NCI-H774 (cell line): ENCODE results near the gene IFI6.
"Not testable (repeated sequence)": the region's sequence is repeated elsewhere in the genome, so short reads cannot be mapped to it uniquely, and the experiment has no call there.

Source experiments
- DNase-seq: peaks from one replicate; lab custom pipeline; 2025; lab: John Stamatoyannopoulos, UW

IFI6 gene

DNA sequence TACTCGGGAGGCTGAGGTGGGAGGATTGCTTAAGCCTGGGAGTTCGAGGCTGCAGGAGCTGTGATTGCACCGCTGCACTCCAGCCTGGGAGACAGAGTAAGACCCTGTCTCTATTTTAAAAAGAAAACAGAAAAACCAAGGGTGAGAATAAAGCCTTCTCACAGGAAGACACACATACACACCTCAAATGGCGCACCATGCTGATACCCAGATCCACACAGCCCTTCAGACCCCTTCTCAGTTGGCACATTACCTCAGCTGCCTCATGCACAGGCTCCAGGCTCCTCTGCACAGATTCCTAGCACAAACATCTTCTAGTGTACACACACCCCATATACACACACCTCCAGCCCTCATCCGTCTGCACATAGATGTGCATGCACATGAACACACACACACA, 44.9 kb downstream of the IFI6 start:
- DNase-seq, result no peak

- no peak for DNase-seq
Observed at GRCh38 chr1:27626031-27626935, 45.7 kb downstream of the IFI6 start.

DNA sequence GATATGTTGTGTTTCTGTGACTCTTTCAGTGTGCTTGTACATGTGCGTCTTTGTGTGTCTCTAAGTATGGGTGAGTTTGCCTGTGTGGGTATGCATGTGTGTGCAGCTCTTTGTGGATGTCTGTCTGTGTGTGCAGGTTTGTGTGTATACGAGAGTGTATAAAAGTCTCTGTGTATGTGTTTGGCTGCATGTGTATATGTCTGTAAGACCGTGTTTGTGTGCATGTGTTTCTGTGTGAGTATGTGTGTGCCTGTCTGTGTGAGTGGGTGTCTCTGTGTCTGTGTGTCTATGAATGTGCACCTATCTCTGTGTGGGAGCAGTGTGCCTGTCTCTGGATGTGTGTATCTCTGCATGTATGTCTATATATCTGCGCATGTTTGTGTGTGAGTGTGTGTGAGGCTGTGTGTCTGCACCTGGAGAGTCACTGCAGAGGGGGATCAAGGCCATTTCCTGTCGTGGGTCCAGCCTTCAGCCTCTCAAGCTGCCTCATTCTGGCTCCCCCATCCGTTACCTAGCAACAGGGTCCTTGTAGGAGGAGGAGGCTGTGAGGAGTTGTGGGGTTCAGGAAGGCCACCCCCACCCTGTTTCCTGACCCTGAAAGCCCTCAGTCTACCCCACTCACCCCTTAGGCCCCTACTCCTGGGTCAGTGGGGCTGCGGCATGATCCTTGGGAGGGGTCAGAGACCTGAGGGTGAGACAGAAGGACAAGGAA, 47.4 kb downstream of the IFI6 start:
- DNase-seq, result no peak

GRCh38 chr1:27623327-27624212, 48.4 kb downstream of the IFI6 start:
- no peak for DNase-seq

- DNase-seq, result no peak
Observed at GRCh38 chr1:27622828-27623227, 49.2 kb downstream of the IFI6 start.

DNA sequence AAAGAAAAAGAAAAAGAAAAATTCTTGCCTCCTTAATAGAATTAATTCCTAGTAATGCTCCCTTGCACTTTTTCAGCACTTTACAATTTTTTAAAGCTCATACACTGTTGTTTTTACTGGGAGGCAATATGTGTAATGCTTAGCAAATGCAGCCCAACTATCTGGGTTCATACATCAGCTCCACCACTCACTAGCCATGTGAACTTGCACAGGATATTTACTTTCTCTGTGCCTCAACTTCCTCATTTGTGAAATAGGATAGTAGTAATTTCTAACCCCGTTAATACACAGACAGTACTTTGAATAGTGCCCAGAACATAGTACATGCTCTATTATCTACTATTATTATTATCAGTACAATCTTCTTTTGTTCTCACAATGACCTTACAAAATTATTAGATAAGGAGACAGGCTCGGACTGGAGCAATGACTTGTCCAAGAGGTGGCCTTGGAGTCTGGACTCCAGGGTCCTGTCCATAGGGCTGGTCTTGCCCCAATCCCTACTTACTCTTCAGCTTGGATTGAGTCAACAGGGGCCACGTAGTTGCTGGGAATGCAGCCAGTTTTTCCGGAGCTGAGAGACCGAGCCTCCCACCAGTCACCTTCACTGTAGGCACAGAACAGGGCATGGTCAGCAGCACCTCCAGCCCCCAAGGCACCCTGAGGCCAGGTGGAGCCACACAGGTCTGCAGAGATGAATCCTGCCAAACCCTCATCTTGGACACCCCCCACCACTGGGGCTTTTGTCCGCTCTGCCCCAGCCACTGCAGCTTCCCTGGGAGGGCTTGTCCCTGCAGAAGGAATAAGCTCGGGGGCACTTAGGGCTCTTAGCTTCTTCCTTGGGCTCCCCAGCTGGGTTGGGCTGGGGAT, 50.7 kb downstream of the IFI6 start:
- no peak for DNase-seq

DNA sequence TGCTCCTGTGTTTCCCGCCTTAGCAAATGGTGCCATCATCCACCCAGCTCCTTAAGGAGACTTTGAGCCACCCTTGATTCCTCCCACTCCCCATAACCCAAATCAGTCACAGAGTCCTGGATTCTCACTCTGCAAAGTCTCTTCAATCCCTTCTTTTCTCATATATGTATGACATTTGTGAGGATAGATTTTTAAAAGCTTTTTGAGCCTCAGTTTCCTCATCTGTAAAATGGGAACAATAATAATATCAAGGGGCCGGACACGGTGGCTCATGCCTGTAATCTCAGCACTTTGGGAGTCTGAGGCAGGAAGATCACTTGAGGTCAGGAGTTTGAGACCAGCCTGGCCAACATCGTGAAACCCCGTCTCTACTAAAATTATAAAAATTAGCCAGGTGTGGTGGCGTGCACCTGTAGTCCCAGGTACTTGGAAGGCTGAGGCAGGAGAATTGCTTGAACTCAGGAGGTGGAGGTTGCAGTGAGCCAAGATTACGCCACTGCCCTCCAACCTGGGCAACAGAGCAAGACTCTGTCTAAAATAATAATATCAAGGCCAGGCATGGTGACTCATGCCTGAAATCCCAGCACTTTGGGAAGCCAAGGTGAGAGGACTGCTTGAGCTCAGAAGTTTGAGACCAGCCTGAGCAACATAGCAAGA, 52.1 kb downstream of the IFI6 start:
- not testable (repeated sequence) for DNase-seq

- DNase-seq, result no peak
Observed at GRCh38 chr1:27618341-27619082, 53.5 kb downstream of the IFI6 start.

DNA sequence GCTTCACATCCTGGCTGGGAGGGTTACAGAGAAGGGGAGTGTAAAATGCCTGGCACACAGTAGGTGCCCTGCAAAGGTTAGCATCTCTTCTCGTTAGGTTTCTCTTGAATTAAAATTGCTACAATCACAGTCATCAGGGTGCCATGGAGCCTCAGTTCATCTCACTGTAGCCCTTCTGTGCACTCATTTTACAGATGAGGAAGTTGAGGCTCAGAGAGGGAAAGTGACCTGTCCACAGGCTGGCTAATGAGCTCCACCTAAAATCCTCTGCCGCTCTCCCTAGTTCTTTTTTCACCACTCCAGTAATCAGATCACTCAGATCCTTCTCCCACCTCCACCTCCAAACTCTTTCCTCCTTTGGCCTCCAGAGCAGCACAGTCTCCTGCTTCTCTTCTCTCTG, 54.6 kb downstream of the IFI6 start:
- DNase-seq, result no peak

GRCh38 chr1:27616441-27616840, 55.6 kb downstream of the IFI6 start:
- no peak for DNase-seq
